ENCODE measurements around the gene GK2.

- TF ChIP-seq, protein P1, sequence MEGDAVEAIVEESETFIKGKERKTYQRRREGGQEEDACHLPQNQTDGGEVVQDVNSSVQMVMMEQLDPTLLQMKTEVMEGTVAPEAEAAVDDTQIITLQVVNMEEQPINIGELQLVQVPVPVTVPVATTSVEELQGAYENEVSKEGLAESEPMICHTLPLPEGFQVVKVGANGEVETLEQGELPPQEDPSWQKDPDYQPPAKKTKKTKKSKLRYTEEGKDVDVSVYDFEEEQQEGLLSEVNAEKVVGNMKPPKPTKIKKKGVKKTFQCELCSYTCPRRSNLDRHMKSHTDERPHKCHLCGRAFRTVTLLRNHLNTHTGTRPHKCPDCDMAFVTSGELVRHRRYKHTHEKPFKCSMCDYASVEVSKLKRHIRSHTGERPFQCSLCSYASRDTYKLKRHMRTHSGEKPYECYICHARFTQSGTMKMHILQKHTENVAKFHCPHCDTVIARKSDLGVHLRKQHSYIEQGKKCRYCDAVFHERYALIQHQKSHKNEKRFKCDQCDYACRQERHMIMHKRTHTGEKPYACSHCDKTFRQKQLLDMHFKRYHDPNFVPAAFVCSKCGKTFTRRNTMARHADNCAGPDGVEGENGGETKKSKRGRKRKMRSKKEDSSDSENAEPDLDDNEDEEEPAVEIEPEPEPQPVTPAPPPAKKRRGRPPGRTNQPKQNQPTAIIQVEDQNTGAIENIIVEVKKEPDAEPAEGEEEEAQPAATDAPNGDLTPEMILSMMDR (IDR thresholded peaks at IDR 0.05) = no peak
- TF ChIP-seq POLR2A (IDR thresholded peaks at IDR 0.05) = no peak
Observed at GRCh38 chr4:79446145-79446544, 38.1 kb upstream of the GK2 start.

All from body of pancreas (tissue), 4 donors.